Naive thymus-derived CD4-positive, alpha-beta T cell (primary cell): Measurements from ENCODE around the gene SUGCT. TPM values are rescaled to one million over a fixed set of nuclear protein-coding genes. Genes with fewer than 3 reads are reported as not detected.

Experiments
- ATAC-seq: fragments of 150-1000 bp; cut with Tn5 transposase; 2 replicates; pipeline ENCODE4 v1.10.0; 2021; ENCODE audit warnings: mild to moderate bottlenecking, moderate library complexity
- CTCF ChIA-PET: fragments of 350-600 bp; sonication (Branson Sonifier 250); formaldehyde crosslinking; loops from one replicate; lab custom pipeline; 2021; ENCODE audit warnings: antibody characterized with exemption; lab: Charles Lee
- POLR2A ChIA-PET: fragments of 350-600 bp; sonication (Branson Sonifier 250); formaldehyde crosslinking; loops from one replicate; lab custom pipeline; 2021; ENCODE audit warnings: antibody characterized with exemption, inconsistent platforms; lab: Charles Lee
- DNase-seq, 9 donors: peaks; one replicate each; pipeline versions ENCODE4 v3.0.0 to v3.0.0-alpha.2; 2020 to 2022; ENCODE audit warnings: mixed read lengths in 1 of 9
- H3K27ac ChIP-seq: one replicate; pipeline ENCODE4 v1.7.0; 2013; ENCODE audit warnings: mild to moderate bottlenecking, low read depth, low read length, moderate library complexity
- H3K27me3 ChIP-seq, 2 donors: one replicate each; pipeline ENCODE4 v1.7.0; 2013; ENCODE audit warnings: low read length in 2 of 2, mild to moderate bottlenecking in 2 of 2, moderate library complexity in 2 of 2; ENCODE audit not compliant: control insufficient read depth in 2 of 2, insufficient read depth in 2 of 2
- H3K36me3 ChIP-seq, 3 experiments: 1 replicate in 2 of 3; 2 replicates in 1 of 3; pipeline ENCODE4 v1.7.0; 2013; ENCODE audit warnings: low read length in 3 of 3, mild to moderate bottlenecking in 3 of 3, moderate library complexity in 1 of 3; ENCODE audit not compliant: insufficient read depth in 3 of 3, control insufficient read depth in 2 of 3
- H3K4me1 ChIP-seq, 2 donors: one replicate each; pipeline ENCODE4 v1.7.0; 2013; ENCODE audit warnings: low read length in 2 of 2, mild to moderate bottlenecking in 2 of 2, moderate library complexity in 1 of 2; ENCODE audit not compliant: control insufficient read depth in 2 of 2, insufficient read depth in 2 of 2
- H3K4me3 ChIP-seq: 2 replicates; pipeline ENCODE4 v1.7.0; 2013; ENCODE audit warnings: mild to moderate bottlenecking, low read length
- H3K9me3 ChIP-seq, 3 experiments: 1 replicate in 2 of 3; 2 replicates in 1 of 3; pipeline ENCODE4 v1.7.0; 2013; ENCODE audit warnings: low read length in 3 of 3; ENCODE audit not compliant: control insufficient read depth in 2 of 3
- H3K27ac Mint-ChIP-seq, 9 donors: one replicate each; pipeline ENCODE4 v1.8.0; 2020 to 2022; ENCODE audit warnings: mixed read lengths in 9 of 9, mild to moderate bottlenecking in 8 of 9, moderate library complexity in 5 of 9, inconsistent platforms in 2 of 9
- H3K27me3 Mint-ChIP-seq, 5 donors: one replicate each; pipeline ENCODE4 v1.8.0; 2021 to 2022; ENCODE audit warnings: mixed read lengths in 5 of 5, mild to moderate bottlenecking in 1 of 5
- H3K36me3 Mint-ChIP-seq, 5 donors: one replicate each; pipeline ENCODE4 v1.8.0; 2020 to 2022; ENCODE audit warnings: mixed read lengths in 5 of 5, mild to moderate bottlenecking in 3 of 5, inconsistent platforms in 1 of 5
- H3K4me1 Mint-ChIP-seq, 7 donors: one replicate each; pipeline ENCODE4 v1.8.0; 2020 to 2022; ENCODE audit warnings: mixed read lengths in 7 of 7, mild to moderate bottlenecking in 3 of 7, inconsistent platforms in 1 of 7
- H3K4me3 Mint-ChIP-seq, 10 donors: one replicate each; pipeline ENCODE4 v1.8.0; 2020 to 2022; ENCODE audit warnings: mild to moderate bottlenecking in 10 of 10, mixed read lengths in 10 of 10, moderate library complexity in 6 of 10, inconsistent platforms in 2 of 10
- H3K9me3 Mint-ChIP-seq, 11 donors: one replicate each; pipeline ENCODE4 v1.8.0; 2020 to 2022; ENCODE audit warnings: mixed read lengths in 11 of 11, mild to moderate bottlenecking in 4 of 11, inconsistent platforms in 1 of 11, moderate library complexity in 1 of 11
- intact Hi-C, 2 donors: fragments of 100-400 bp; cut with micrococcal nuclease; formaldehyde crosslinking; loops; one replicate each; pipeline ENCODE4 v1.15.1; 2023
- polyA plus RNA-seq, 2 donors: library from polyadenylated mRNA; unstranded; fragments of 300-500 nt; fragmentation: Illumina TruSeq; gene quantifications; one replicate each; pipeline ENCODE4 v1.2.3, GENCODE V29; 2021
- total RNA-seq, 6 experiments: library from RNA in 5 of 6; stranded (reverse) in 5 of 6; gene quantifications; 1 replicate in 5 of 6; 2 replicates in 1 of 6; pipeline ENCODE4 v1.2.3 and lab custom pipeline; 2021 to 2026

The SUGCT gene
- total and polyA plus RNA-seq, 7 experiments from 2014 or later: 0.95 to 2.7 (median 2.2) TPM; not detected in 1

- no peak for ATAC-seq
These were observed 547.9 kb downstream of the SUGCT start for GRCh38 chr7:40682696-40683095.

GRCh38 chr7:40694026-40694809, 559.4 kb downstream of the SUGCT start:
- Mint-ChIP-seq H3K9me3 (peaks cover 0 to 6% (median 0%) of the 10 kb centered on the region in 11 donors), H3K36me3 (no peaks in the 10 kb centered on the region), H3K27me3 (no peaks in the 10 kb centered on the region), H3K4me3 (no peak overlapping the region), H3K4me1 (peaks cover 0 to 6% (median 0%) of the 10 kb centered on the region in 7 donors), H3K27ac (no peak overlapping the region)
- DNase-seq: no peak
- Histone ChIP-seq H3K27me3 (no peaks in the 10 kb centered on the region), H3K36me3 (no peaks in the 10 kb centered on the region), H3K4me3 (no peak overlapping the region), H3K27ac (no peak overlapping the region), H3K9me3 (no peaks in the 10 kb centered on the region), H3K4me1 (no peaks in the 10 kb centered on the region)
- ChIA-PET CTCF (no interaction called here), POLR2A (no interaction called here)
- intact Hi-C loops: no loop called here
- ATAC-seq: no peak

More at GRCh38 chr7:40682696-40683095, 547.9 kb downstream of the SUGCT start:
- H3K4me1 ChIP-seq: no peaks in the 10 kb centered on the region
- Mint-ChIP-seq H3K9me3 (peaks cover 0 to 2% (median 0%) of the 10 kb centered on the region in 11 donors), H3K4me1 (peaks cover 0 to 2% (median 0%) of the 10 kb centered on the region in 7 donors), H3K27ac (no peak overlapping the region), H3K27me3 (peaks cover 0 to 4% (median 0%) of the 10 kb centered on the region in 5 donors), H3K36me3 (peaks cover 0 to 4% (median 0%) of the 10 kb centered on the region in 5 donors), H3K4me3 (no peak overlapping the region)
- intact Hi-C loops: no loop called here
- ChIA-PET POLR2A (no interaction called here), CTCF (no interaction called here)
- DNase-seq: no peak
- no peak overlapping the region for H3K4me3 ChIP-seq
- no peaks in the 10 kb centered on the region for H3K9me3 ChIP-seq
- H3K27me3 ChIP-seq: no peaks in the 10 kb centered on the region
- no peaks in the 10 kb centered on the region for H3K36me3 ChIP-seq
- H3K27ac ChIP-seq: no peak overlapping the region

- Mint-ChIP-seq H3K27ac (no peak overlapping the region), H3K36me3 (no peaks in the 10 kb centered on the region), H3K4me1 (peaks cover 0 to 10% (median 3%) of the 10 kb centered on the region in 7 donors), H3K9me3 (peaks cover 0 to 6% (median 0%) of the 10 kb centered on the region in 11 donors), H3K4me3 (no peak overlapping the region), H3K27me3 (no peaks in the 10 kb centered on the region)
- ATAC-seq: no peak
- H3K4me1 ChIP-seq: no peaks in the 10 kb centered on the region
- intact Hi-C loops: no loop called here
- POLR2A ChIA-PET: no interaction called here
- H3K36me3 ChIP-seq: no peaks in the 10 kb centered on the region
- no peak for DNase-seq
- no peak overlapping the region for H3K27ac ChIP-seq
- CTCF ChIA-PET: no interaction called here
- no peak overlapping the region for H3K4me3 ChIP-seq
- H3K27me3 ChIP-seq: no peaks in the 10 kb centered on the region
- no peaks in the 10 kb centered on the region for H3K9me3 ChIP-seq
These were observed 560.2 kb downstream of the SUGCT start for GRCh38 chr7:40694991-40695390.

GRCh38 chr7:40697653-40698052, 562.8 kb downstream of the SUGCT start:
- Histone ChIP-seq H3K4me1 (no peaks in the 10 kb centered on the region), H3K4me3 (no peak overlapping the region), H3K36me3 (no peaks in the 10 kb centered on the region), H3K9me3 (no peaks in the 10 kb centered on the region), H3K27ac (no peak overlapping the region), H3K27me3 (no peaks in the 10 kb centered on the region)
- intact Hi-C loops: no loop called here
- Mint-ChIP-seq H3K27ac (no peak overlapping the region), H3K4me3 (no peak overlapping the region), H3K27me3 (no peaks in the 10 kb centered on the region), H3K36me3 (no peaks in the 10 kb centered on the region), H3K4me1 (peaks cover 10 to 34% (median 20%) of the 10 kb centered on the region in 7 donors), H3K9me3 (peaks cover 0 to 6% (median 0%) of the 10 kb centered on the region in 11 donors)
- no peak for ATAC-seq
- ChIA-PET CTCF (no interaction called here), POLR2A (interaction anchor here (0.5 kb wide), 1 partner anchor 1677 kb away, joined by 5 read pairs; no protein-coding TSS in a partner anchor)
- DNase-seq: no peak

- ATAC-seq (no peak), DNase-seq (no peak)
- peaks cover 0 to 6% (median 0%) of the 10 kb centered on the region in 11 donors for H3K9me3 Mint-ChIP-seq
- H3K9me3 ChIP-seq: no peaks in the 10 kb centered on the region
- H3K4me3 ChIP-seq: no peak overlapping the region
- H3K27ac Mint-ChIP-seq: no peak overlapping the region
- peaks cover 10 to 34% (median 20%) of the 10 kb centered on the region in 7 donors for H3K4me1 Mint-ChIP-seq
- ChIA-PET CTCF (no interaction called here), POLR2A (interaction anchor here (0.5 kb wide), 1 partner anchor 1678 kb away, joined by 5 read pairs; no protein-coding TSS in a partner anchor)
- no peaks in the 10 kb centered on the region for H3K27me3 ChIP-seq
- H3K27me3 Mint-ChIP-seq: no peaks in the 10 kb centered on the region
- H3K36me3 ChIP-seq: no peaks in the 10 kb centered on the region
- no peaks in the 10 kb centered on the region for H3K4me1 ChIP-seq
- H3K4me3 Mint-ChIP-seq: no peak overlapping the region
- no peak overlapping the region for H3K27ac ChIP-seq
- no peaks in the 10 kb centered on the region for H3K36me3 Mint-ChIP-seq
- intact Hi-C loops: no loop called here
These were observed 563.6 kb downstream of the SUGCT start for GRCh38 chr7:40698214-40698920.

- Histone ChIP-seq H3K36me3 (no peaks in the 10 kb centered on the region), H3K4me1 (no peaks in the 10 kb centered on the region), H3K27ac (no peak overlapping the region), H3K4me3 (no peak overlapping the region), H3K9me3 (no peaks in the 10 kb centered on the region), H3K27me3 (no peaks in the 10 kb centered on the region)
- ATAC-seq (no peak), DNase-seq (no peak)
- H3K9me3 Mint-ChIP-seq: peaks cover 0 to 6% (median 0%) of the 10 kb centered on the region in 11 donors
- H3K27me3 Mint-ChIP-seq: no peaks in the 10 kb centered on the region
- no peaks in the 10 kb centered on the region for H3K36me3 Mint-ChIP-seq
- no peak overlapping the region for H3K4me3 Mint-ChIP-seq
- ChIA-PET POLR2A (no interaction called here), CTCF (no interaction called here)
- H3K4me1 Mint-ChIP-seq: peaks cover 10 to 34% (median 20%) of the 10 kb centered on the region in 7 donors
- no peak overlapping the region for H3K27ac Mint-ChIP-seq
- intact Hi-C loops: no loop called here
These were observed 564.1 kb downstream of the SUGCT start for GRCh38 chr7:40698921-40699260.
